Testis (tissue), 2 donors: ENCODE measurements around the gene MEF2C.

Experiments used
- CTCF ChIP-seq, 3 experiments: fragments of 450-650 bp in 2 of 3; fragments of 200-600 bp in 1 of 3; sonication (generic) in 1 of 3; IDR thresholded peaks; one replicate each; pipeline ENCODE4 v1.5.1; 2016 to 2019; ENCODE audit warnings: antibody characterized with exemption in 3 of 3, mild to moderate bottlenecking in 2 of 3, moderate library complexity in 1 of 3
- POLR2A ChIP-seq: fragments of 450-650 bp; IDR thresholded peaks from one replicate; pipeline ENCODE4 v1.6.1; 2017; ENCODE audit warnings: antibody characterized with exemption, mild to moderate bottlenecking, moderate library complexity

- TF ChIP-seq CTCF (IDR thresholded peaks at IDR 0.05), result no peak
- TF ChIP-seq POLR2A, result no peak
These were observed 194.6 kb downstream of the MEF2C start for GRCh38 chr5:88688156-88688983.
